C4-2B (cell line): ENCODE measurements around the gene PAAF1.

Experiments used
- H3K27ac ChIP-seq: fragments of 450-650 bp; 2 replicates; pipeline ENCODE4 v1.5.1; 2017
- ZFX ChIP-seq: fragments of 450-650 bp; IDR thresholded peaks from 2 replicates; pipeline ENCODE4 v1.6.1; 2017
- TF ChIP-seq, protein P1 (sequence below): fragments of 450-650 bp; conservative IDR thresholded peaks from 2 replicates; pipeline ENCODE4 v1.5.1; 2017; ENCODE audit warnings: mild to moderate bottlenecking

The PAAF1 gene

DNA sequence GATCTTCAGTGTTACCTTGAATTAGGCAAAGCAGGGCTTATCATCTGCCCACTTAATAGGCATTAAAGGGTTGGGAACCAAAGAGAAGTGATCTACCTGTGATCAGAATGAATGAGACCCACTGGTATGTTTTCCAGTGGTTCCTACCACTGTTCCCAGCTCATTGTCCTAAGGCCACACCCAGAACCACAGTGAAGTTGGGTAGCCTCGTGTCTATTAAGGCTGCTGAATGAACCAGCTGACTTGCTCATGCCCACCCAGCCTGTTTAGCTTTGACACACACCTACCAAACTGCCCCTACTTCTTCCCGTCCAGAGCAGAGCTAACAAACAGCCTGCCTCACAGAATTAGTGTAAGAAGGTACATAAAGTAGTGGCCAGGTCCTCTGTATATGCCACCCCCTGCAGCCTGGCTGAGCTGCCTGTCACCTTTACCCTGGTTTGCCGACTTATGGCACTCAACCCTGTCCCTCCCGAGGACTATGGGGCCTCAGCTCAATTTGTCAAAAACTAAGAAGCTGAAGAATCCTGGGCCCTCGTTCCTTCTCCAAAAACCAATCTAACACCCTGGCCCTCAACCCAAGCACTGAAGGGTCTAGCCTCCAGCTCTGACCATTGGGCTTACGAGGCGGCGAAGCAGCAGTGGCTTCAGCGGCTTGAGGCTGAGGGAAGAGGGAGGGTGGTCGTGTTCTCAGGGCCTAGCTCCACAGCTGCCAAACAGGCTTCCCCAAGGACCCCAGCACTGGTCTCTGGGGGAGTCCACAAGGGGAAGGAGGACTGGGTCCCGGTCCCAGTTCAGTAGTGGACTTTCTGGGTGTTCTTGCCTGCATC, 96.0 kb downstream of the PAAF1 start:
- no peak overlapping the region for H3K27ac ChIP-seq
- TF ChIP-seq ZFX: no peak
- TF ChIP-seq, protein P1, sequence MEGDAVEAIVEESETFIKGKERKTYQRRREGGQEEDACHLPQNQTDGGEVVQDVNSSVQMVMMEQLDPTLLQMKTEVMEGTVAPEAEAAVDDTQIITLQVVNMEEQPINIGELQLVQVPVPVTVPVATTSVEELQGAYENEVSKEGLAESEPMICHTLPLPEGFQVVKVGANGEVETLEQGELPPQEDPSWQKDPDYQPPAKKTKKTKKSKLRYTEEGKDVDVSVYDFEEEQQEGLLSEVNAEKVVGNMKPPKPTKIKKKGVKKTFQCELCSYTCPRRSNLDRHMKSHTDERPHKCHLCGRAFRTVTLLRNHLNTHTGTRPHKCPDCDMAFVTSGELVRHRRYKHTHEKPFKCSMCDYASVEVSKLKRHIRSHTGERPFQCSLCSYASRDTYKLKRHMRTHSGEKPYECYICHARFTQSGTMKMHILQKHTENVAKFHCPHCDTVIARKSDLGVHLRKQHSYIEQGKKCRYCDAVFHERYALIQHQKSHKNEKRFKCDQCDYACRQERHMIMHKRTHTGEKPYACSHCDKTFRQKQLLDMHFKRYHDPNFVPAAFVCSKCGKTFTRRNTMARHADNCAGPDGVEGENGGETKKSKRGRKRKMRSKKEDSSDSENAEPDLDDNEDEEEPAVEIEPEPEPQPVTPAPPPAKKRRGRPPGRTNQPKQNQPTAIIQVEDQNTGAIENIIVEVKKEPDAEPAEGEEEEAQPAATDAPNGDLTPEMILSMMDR: no peak

DNA sequence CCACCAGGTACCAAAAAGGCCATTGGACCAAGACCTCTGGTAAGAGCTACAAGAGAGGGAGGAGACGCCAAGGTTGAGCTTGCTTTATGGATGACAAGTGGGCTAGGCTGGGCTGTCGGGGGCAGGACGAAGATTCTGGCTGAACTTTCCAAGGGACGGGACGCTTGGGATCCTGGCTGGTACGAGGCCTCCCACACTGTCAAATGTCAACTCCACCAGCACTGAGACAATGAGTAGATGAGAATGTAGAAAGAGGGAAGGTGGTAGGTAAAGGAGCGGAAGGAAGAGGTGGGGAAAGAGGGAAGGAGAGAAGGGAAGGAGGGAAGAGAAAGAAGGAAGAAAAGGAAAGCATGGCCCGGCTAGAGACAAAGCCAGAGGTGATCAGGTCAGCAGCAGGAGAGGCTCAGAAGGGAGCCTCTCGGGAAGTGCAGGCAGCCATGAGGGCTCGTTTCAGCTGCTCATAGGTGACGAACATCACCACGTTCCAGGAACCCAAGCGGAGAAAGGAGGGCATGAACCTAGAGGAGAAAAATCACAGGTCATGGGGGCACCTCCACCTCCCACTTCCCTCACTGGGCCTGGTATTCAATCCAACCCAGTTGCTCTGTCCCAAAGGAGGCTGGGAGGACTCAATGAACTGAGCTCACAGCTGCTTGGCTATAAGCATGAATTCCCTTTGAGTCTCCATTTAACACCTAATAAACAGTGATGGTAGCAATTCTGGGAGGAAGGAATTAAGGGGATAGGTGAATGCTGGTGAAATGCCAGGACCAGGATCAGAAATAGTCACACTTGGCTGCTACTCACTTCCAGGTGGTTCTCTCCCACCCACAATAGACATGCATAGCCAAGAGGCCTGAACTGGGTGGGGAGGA, 98.0 kb downstream of the PAAF1 start:
- TF ChIP-seq, protein P1: no peak
- TF ChIP-seq ZFX: no peak
- no peak overlapping the region for H3K27ac ChIP-seq

DNA sequence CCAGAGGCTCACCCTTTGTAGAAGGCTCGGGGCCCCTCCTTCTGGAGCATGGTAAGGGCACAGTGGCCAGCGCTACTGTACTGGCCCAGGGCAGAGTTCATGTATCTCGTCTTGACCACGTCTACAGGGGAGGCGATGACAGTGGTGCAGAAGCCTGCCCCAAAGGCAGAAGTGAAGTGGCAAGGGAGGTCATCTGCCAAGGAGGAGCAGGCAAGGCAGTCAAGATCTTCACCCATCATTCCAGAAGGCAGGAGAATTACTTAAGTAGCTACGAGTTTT, 98.6 kb downstream of the PAAF1 start:
- no peak overlapping the region for H3K27ac ChIP-seq

DNA sequence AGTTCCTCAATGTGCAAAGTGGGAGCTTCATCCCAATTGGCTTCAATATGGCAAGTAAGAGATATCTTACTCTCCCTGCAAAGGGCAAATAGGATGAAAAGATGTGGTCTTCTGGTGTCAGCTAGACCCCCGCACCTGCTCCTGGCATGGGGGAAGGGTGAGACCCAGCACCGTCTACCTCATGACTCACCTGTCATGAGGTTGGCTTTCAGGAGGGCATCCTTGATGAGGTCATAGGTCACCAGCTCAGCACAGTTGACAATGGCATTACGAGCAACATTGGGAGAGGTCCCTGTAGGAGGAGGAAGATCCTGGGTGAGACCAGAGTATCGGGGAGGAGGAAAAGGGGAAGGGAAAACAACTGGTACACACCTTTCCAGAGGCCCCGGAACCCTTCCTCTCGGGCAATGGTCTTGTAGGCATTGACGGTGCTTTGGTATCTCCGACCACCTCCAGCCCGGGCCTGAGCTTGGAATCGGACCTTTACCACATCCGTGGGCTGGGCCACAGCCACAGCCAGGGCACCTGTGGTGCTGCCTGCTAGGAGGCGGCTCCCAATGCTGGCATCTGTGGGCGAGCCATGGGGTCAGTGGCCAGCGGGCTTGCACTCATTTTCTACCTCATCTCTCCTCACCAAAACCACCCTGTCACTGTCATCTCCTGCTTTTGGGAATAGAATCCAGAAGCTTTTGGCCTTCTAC, 99.8 kb downstream of the PAAF1 start:
- TF ChIP-seq, protein P1: no peak
- TF ChIP-seq ZFX: no peak

More for the DNA sequence above, 98.6 kb downstream of the PAAF1 start:
- no peak for TF ChIP-seq ZFX
- TF ChIP-seq, protein P1: no peak

DNA sequence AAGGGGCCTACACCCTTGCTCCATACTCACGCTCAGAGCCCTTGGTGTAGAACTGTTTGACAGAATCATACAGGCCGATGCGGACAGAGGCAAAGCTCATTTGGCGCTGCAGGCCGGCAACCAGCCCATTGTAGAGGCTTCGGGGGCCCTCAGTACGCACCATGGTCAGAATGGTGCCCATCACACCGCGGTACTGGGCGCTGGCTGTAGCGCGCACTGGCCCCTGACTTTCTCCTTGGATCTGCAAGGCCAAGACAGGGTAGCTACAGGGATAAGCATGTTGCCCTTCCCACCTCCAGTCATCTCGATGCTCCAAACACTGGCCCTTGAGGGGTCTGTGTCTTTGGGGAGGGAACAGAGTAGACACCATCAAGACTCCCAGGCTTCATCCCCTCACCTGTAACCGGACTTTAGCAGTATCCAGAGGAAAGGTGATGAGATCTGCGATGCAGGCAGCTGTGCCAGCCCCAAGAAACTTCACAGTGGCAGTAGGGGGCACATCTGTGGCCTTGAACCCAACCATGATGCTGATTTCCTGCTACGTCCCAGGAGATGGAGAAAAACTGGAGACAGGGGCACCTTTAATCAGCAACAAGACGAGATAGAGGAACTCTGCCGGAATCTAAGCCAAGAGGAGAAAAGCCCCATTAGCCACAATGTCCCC, 101.2 kb downstream of the PAAF1 start:
- TF ChIP-seq, protein P1: no peak
- no peak for TF ChIP-seq ZFX
- no peak overlapping the region for H3K27ac ChIP-seq

More for the DNA sequence above, 99.8 kb downstream of the PAAF1 start:
- no peak overlapping the region for H3K27ac ChIP-seq

DNA sequence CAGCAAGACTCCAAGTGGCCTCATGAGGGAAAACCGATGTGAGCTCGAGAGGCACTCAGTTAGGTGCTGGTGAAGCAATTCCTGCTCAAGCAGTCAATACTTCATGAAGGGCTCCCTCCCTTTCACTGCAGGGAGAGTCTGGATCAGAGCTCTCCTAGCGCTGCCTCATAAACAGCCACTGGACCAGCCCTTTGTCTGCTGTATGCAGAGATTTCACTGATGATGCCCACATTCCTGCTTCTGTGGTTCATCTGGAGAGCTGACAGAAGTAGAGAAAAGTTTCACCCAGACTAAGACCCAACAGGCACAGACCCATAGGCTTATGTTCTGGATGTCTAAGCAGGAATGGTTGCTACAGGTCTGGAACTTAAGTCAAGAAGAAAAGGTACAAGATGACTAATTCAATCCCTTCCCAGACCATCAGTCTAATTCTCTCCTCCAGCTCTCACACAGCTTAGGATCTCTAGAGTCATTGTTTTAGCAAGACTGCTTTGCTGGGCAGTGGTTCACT, 101.8 kb downstream of the PAAF1 start:
- TF ChIP-seq, protein P1: no peak
- no peak for TF ChIP-seq ZFX
- no peak overlapping the region for H3K27ac ChIP-seq
